ENCODE measurements around the gene KIF26B.
"Not testable (repeated sequence)": the region's sequence is repeated elsewhere in the genome, so short reads cannot be mapped to it uniquely, and the experiment has no call there.

KIF26B gene

GRCh38 chr1:245397771-245398170 is 243.0 kb downstream of the KIF26B start:
- DNase-seq = no peak

GRCh38 chr1:245398180-245398579 is 243.4 kb downstream of the KIF26B start:
- DNase-seq = no peak

GRCh38 chr1:245401881-245402587 is 247.2 kb downstream of the KIF26B start:
- DNase-seq = no peak

GRCh38 chr1:245402998-245403397 is 248.2 kb downstream of the KIF26B start:
- not testable (repeated sequence) for DNase-seq

GRCh38 chr1:245404527-245404926 is 249.7 kb downstream of the KIF26B start:
- DNase-seq = no peak

GRCh38 chr1:245404952-245405351 is 250.2 kb downstream of the KIF26B start:
- DNase-seq = no peak

GRCh38 chr1:245406426-245406825 is 251.6 kb downstream of the KIF26B start:
- DNase-seq = no peak

GRCh38 chr1:245407983-245408382 is 253.2 kb downstream of the KIF26B start:
- no peak for DNase-seq

- DNase-seq = no peak
Measured at GRCh38 chr1:245409341-245410195, 254.8 kb downstream of the KIF26B start.

- no peak for DNase-seq
Measured at GRCh38 chr1:245411245-245412036, 256.7 kb downstream of the KIF26B start.

GRCh38 chr1:245412306-245412705 is 257.5 kb downstream of the KIF26B start:
- DNase-seq = no peak

GRCh38 chr1:245416781-245417180 is 262.0 kb downstream of the KIF26B start:
- DNase-seq = no peak

- DNase-seq = no peak
Measured at GRCh38 chr1:245418077-245418476, 263.3 kb downstream of the KIF26B start.

- no peak for DNase-seq
Measured at GRCh38 chr1:245419461-245419978, 264.7 kb downstream of the KIF26B start.

GRCh38 chr1:245419989-245420388 is 265.2 kb downstream of the KIF26B start:
- DNase-seq = no peak

- no peak for DNase-seq
Measured at GRCh38 chr1:245420926-245421325, 266.1 kb downstream of the KIF26B start.

- no peak for DNase-seq
Measured at GRCh38 chr1:245428681-245429080, 273.9 kb downstream of the KIF26B start.

GRCh38 chr1:245431706-245432105 is 276.9 kb downstream of the KIF26B start:
- no peak for DNase-seq

GRCh38 chr1:245432228-245432875 is 277.6 kb downstream of the KIF26B start:
- no peak for DNase-seq

GRCh38 chr1:245433561-245433960 is 278.8 kb downstream of the KIF26B start:
- peak; percentile 30 for DNase-seq

- no peak for DNase-seq
Measured at GRCh38 chr1:245434280-245434679, 279.5 kb downstream of the KIF26B start.

- no peak for DNase-seq
Measured at GRCh38 chr1:245436407-245436806, 281.6 kb downstream of the KIF26B start.
